GM23248 (cell line): ENCODE measurements around the gene ABHD1. TPM values are rescaled to one million over a fixed set of nuclear protein-coding genes. Genes with fewer than 3 reads are reported as not detected.

Experiments
- DNase-seq: peaks from one replicate; pipeline ENCODE4 v3.0.0-alpha.2; 2015
- H2AFZ ChIP-seq: fragments of 200-600 bp; sonication (generic); 2 replicates; pipeline ENCODE4 v1.6.1; 2016; ENCODE audit warnings: antibody characterized with exemption
- H3F3A ChIP-seq: fragments of 200-600 bp; sonication (generic); 2 replicates; pipeline ENCODE4 v1.6.1; 2016; ENCODE audit warnings: mild to moderate bottlenecking, antibody characterized with exemption, mixed run types; ENCODE audit not compliant: insufficient read depth
- H3K27ac ChIP-seq: fragments of 200-600 bp; sonication (generic); 2 replicates; pipeline ENCODE4 v1.5.1; 2016; ENCODE audit warnings: mild to moderate bottlenecking
- H3K27me3 ChIP-seq: fragments of 200-600 bp; sonication (generic); replicated peaks from 2 replicates; pipeline ENCODE4 v1.6.1; 2016; ENCODE audit warnings: mild to moderate bottlenecking; ENCODE audit not compliant: insufficient read depth
- H3K36me3 ChIP-seq: fragments of 200-600 bp; sonication (generic); 2 replicates; pipeline ENCODE4 v1.6.1; 2016; ENCODE audit warnings: low read depth, mild to moderate bottlenecking
- H3K4me1 ChIP-seq: fragments of 200-600 bp; sonication (generic); 2 replicates; pipeline ENCODE4 v1.6.1; 2016; ENCODE audit warnings: mild to moderate bottlenecking; ENCODE audit not compliant: insufficient read depth
- H3K4me2 ChIP-seq: fragments of 200-600 bp; sonication (generic); one replicate; pipeline ENCODE4 v1.6.1; 2016; ENCODE audit warnings: mild to moderate bottlenecking; ENCODE audit not compliant: unreplicated experiment
- H3K4me3 ChIP-seq: fragments of 200-600 bp; sonication (generic); 2 replicates; pipeline ENCODE4 v1.5.1; 2016; ENCODE audit warnings: mild to moderate bottlenecking
- H3K79me2 ChIP-seq: fragments of 200-600 bp; sonication (generic); 2 replicates; pipeline ENCODE4 v1.6.1; 2016; ENCODE audit warnings: mild to moderate bottlenecking; ENCODE audit not compliant: insufficient read depth
- H3K9ac ChIP-seq: fragments of 200-600 bp; sonication (generic); 2 replicates; pipeline ENCODE4 v1.6.1; 2016; ENCODE audit warnings: mild to moderate bottlenecking
- H3K9me2 ChIP-seq: fragments of 200-600 bp; sonication (generic); 2 replicates; pipeline ENCODE4 v1.6.1; 2016; ENCODE audit warnings: mixed run types, mild to moderate bottlenecking, moderate library complexity; ENCODE audit not compliant: insufficient read depth
- H3K9me3 ChIP-seq: fragments of 200-600 bp; sonication (generic); one replicate; pipeline ENCODE4 v1.6.1; 2017; ENCODE audit warnings: low read depth
- H4K20me1 ChIP-seq: fragments of 200-600 bp; sonication (generic); 2 replicates; pipeline ENCODE4 v1.6.0; 2016; ENCODE audit not compliant: insufficient read depth
- EZH2 ChIP-seq: fragments of 200-600 bp; sonication (generic); IDR thresholded peaks from 2 replicates; pipeline ENCODE4 v1.6.1; 2018; ENCODE audit warnings: antibody characterized with exemption, mild to moderate bottlenecking; ENCODE audit not compliant: insufficient read depth, poor library complexity, severe bottlenecking
- EZH2phosphoT487 ChIP-seq: fragments of 200-600 bp; sonication (generic); IDR thresholded peaks from 2 replicates; pipeline ENCODE4 v1.6.1; 2018; ENCODE audit warnings: antibody characterized with exemption, moderate library complexity, mild to moderate bottlenecking, low read depth; ENCODE audit not compliant: insufficient read depth
- WGBS, 2 experiments: methylation state at CpG; one replicate each; pipeline ENCODE4 v1.1.6; 2015 to 2017; ENCODE audit warnings: low lambda C conversion rate in 2 of 2, low coverage in 1 of 2; ENCODE audit errors: missing lambda C conversion rate in 2 of 2; 5-methylcytosine and 5-hydroxymethylcytosine counted together
- in situ Hi-C: fragments of 300-500 bp; cut with MboI; formaldehyde crosslinking; loops from 2 replicates; pipeline ENCODE4 v1.15.0; 2020
- polyA plus RNA-seq: library from polyadenylated mRNA; unstranded; fragments of >200 nt; fragmentation: Nextera tagmentation; extraction: Ambion mirVana; gene quantifications from 2 replicates; pipeline ENCODE4 v1.2.1, GENCODE V29; 2016
- total RNA-seq: library from RNA; depleted of rRNA; stranded (reverse); fragments of >200 nt; shearing (Covaris generic); gene quantifications from 2 replicates; pipeline ENCODE4 v1.2.3, GENCODE V29; 2014

ABHD1 gene
- total and polyA plus RNA-seq, 2 experiments from 2014 or later = not detected

GRCh38 chr2:27127883-27128667 is 4.5 kb downstream of the ABHD1 start:
- no peak for TF ChIP-seq EZH2
- TF ChIP-seq EZH2phosphoT487 = no peak
- no peak overlapping the region for H3K27ac ChIP-seq
- H4K20me1 ChIP-seq = no peaks in the 10 kb centered on the region
- H3K9me2 ChIP-seq = no peaks in the 10 kb centered on the region
- H3K79me2 ChIP-seq = peaks cover 7% of the 10 kb centered on the region
- H3F3A ChIP-seq = no peaks in the 10 kb centered on the region
- no peak overlapping the region for H3K4me2 ChIP-seq
- no peak overlapping the region for H3K9ac ChIP-seq
- peaks cover 5% of the 10 kb centered on the region; the same call in 1 of the 2 replicates for H3K4me1 ChIP-seq
- H3K4me3 ChIP-seq = no peak overlapping the region
- DNase-seq = no peak
- no peak overlapping the region for H2AFZ ChIP-seq
- in situ Hi-C loops = no loop called here
- no peaks in the 10 kb centered on the region for H3K27me3 ChIP-seq
- no peaks in the 10 kb centered on the region for H3K9me3 ChIP-seq
- WGBS, 2 experiments = 74 to 79% methylated on average over 9 of the region's 9 CpGs
- H3K36me3 ChIP-seq = no peaks in the 10 kb centered on the region

- in situ Hi-C loops = no loop called here
- Histone ChIP-seq H3K4me3 (no peak overlapping the region), H3K9me3 (no peaks in the 10 kb centered on the region), H2AFZ (no peak overlapping the region), H3K79me2 (peaks cover 15% of the 10 kb centered on the region), H3K4me2 (no peak overlapping the region), H3K27me3 (no peaks in the 10 kb centered on the region), H3K27ac (no peak overlapping the region), H3K4me1 (peaks cover 11% of the 10 kb centered on the region; the same call in 1 of the 2 replicates), H3F3A (no peaks in the 10 kb centered on the region), H3K9me2 (no peaks in the 10 kb centered on the region), H4K20me1 (no peaks in the 10 kb centered on the region), H3K9ac (no peak overlapping the region), H3K36me3 (no peaks in the 10 kb centered on the region)
- TF ChIP-seq EZH2 = no peak
- no peak for TF ChIP-seq EZH2phosphoT487
- no peak for DNase-seq
- 82 to 83% methylated on average over 11 of the region's 11 CpGs for WGBS, 2 experiments
These were observed 5.3 kb downstream of the ABHD1 start for GRCh38 chr2:27128668-27129571.

- H3K4me1 ChIP-seq = peaks cover 11% of the 10 kb centered on the region; the same call in 1 of the 2 replicates
- H2AFZ ChIP-seq = no peak overlapping the region
- no peak overlapping the region for H3K27ac ChIP-seq
- 88 to 91% methylated on average over 10 of the region's 10 CpGs for WGBS, 2 experiments
- H3K27me3 ChIP-seq = no peaks in the 10 kb centered on the region
- H3K9me3 ChIP-seq = no peaks in the 10 kb centered on the region
- in situ Hi-C loops = no loop called here
- no peak overlapping the region for H3K4me3 ChIP-seq
- H3K9ac ChIP-seq = no peak overlapping the region
- peaks cover 20% of the 10 kb centered on the region for H3K79me2 ChIP-seq
- TF ChIP-seq EZH2 (no peak), EZH2phosphoT487 (no peak)
- H3K36me3 ChIP-seq = no peaks in the 10 kb centered on the region
- H3K9me2 ChIP-seq = no peaks in the 10 kb centered on the region
- H4K20me1 ChIP-seq = no peaks in the 10 kb centered on the region
- no peak overlapping the region for H3K4me2 ChIP-seq
- no peak for DNase-seq
- H3F3A ChIP-seq = no peaks in the 10 kb centered on the region
These were observed 6.8 kb downstream of the ABHD1 start for GRCh38 chr2:27130396-27130795.

GRCh38 chr2:27131429-27131828 is 7.8 kb downstream of the ABHD1 start:
- Histone ChIP-seq H3K9me2 (no peaks in the 10 kb centered on the region), H3K4me2 (no peak overlapping the region), H3K9ac (no peak overlapping the region), H3K79me2 (peaks cover 20% of the 10 kb centered on the region), H3K9me3 (no peaks in the 10 kb centered on the region), H3K27me3 (no peaks in the 10 kb centered on the region), H4K20me1 (no peaks in the 10 kb centered on the region), H3K4me1 (peaks cover 11% of the 10 kb centered on the region; the same call in 1 of the 2 replicates), H3K27ac (no peak overlapping the region), H3F3A (no peaks in the 10 kb centered on the region), H3K4me3 (no peak overlapping the region), H2AFZ (no peak overlapping the region), H3K36me3 (no peaks in the 10 kb centered on the region)
- no peak for DNase-seq
- WGBS, 2 experiments = 83 to 85% methylated on average over 11 of the region's 11 CpGs
- in situ Hi-C loops = no loop called here
- TF ChIP-seq EZH2 (no peak), EZH2phosphoT487 (no peak)
